COLO668 (cell line): Measurements from ENCODE around the gene ITPK1.

Experiments used
- DNase-seq: peaks from one replicate; lab custom pipeline; 2025; ENCODE audit not compliant: unreplicated experiment; lab: John Stamatoyannopoulos, UW

The ITPK1 gene

DNA sequence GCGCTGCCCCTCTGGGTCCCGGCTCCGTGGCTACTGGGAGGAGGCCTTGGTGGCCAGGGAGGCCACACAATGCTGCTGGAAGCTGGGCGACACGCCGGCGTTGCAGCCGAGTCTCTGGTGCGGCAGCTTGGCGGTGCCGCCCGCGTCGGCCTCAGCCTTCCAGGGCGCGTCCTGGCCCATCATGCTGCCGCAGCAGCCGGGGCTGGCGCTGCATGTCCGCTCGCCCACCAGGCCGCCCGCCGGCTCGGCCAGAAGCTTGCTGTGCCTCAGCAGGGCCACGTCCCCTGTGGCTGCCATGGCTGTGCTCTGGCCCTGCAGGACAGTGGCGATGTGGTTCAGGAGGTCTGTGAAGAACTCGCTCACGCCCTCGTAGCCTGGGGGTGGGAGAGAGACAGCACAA is 174.2 kb downstream of the ITPK1 start:
- DNase-seq = no peak

- no peak for DNase-seq
Measured at GRCh38 chr14:92940543-92940942, 175.2 kb downstream of the ITPK1 start.

DNA sequence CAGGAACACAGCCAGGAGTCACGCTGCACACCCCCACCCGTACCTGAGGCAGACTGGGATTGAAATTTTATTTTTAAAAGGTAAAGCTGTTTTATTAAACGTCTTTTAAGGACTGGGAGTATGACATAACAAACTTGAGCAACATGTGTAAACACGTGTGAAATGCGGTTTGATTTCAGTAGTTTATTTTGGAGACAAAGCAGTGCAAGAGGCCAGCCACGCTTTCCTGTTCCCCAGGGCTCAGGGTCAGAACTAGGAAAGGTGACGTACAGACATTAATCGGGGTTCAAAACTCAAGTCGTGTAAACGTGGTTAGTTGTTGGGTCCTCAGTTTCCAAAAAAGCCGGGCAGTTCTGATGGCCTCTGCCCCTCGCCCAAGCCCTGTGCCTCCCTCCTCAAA is 176.0 kb downstream of the ITPK1 start:
- DNase-seq = no peak

DNA sequence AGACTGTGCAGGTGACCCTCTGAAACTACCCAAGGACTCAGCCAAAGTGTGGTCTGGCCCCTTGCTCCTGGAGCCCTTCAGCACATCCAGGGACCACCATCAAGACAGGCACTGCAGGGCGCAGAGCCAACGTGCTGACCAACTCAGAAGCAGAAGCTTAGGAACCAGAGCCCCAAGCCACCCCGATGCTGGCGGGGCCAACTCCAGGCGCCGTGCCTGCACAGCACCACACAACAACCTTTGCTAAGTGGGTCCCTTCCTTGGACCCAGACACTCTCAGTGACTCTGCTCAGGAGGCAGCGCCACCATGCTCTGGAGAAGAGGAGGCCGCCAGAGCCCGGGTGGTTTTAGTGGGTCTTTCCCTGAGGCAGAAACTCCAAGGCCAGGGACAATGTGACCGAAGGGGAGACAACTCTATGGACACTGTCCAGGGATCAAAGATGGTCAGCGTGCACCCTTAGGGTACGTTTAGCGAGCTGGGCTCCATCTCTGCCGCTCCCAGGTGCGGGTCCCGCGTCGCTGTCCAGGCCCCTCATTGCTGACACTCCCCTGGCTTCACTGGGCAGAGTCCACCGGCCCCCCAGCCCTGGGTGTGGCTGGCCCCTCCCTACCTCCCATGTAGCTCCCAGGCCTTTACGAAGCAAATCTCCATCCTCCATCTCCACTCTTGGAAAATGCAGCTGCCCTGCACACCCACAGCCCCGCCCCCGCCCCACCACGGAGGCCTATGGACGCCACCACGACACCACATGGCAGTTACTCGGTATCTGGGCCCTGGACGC is 176.6 kb downstream of the ITPK1 start:
- no peak for DNase-seq

DNA sequence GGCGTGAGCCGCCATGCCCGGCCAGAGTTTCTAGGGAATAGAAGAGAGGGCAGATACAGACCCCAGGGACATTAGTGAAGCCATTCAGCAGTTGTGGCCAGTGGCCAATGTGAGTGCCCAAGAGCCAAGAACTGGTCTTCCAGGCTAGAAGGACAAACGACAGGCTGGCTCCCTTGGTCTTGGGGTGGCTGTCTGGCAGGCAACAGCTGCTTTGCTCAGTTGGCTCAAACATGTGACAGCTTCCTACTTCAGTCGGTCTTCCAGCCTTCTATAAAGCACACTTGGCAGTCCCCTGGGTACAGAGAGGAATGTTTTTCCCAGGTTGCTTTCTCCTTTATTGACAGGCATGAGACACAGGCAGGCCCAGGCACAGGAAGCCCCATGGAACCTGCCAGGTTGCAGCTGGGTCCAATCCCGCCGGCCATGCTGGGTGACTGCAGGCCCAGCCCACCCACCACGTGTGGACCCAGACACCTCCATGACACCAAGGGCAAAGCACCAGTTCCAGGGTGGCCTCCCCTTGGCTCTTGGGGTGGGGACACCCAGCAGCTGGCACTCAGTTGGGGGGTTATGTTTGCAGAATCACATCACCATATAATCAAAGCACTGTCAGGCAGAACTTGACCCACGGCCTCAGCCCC is 177.4 kb downstream of the ITPK1 start:
- peak; percentile 22 for DNase-seq

GRCh38 chr14:92937051-92937937 is 178.4 kb downstream of the ITPK1 start:
- DNase-seq = peak; percentile 74

- DNase-seq = no peak
Measured at GRCh38 chr14:92936085-92936484, 179.6 kb downstream of the ITPK1 start.

DNA sequence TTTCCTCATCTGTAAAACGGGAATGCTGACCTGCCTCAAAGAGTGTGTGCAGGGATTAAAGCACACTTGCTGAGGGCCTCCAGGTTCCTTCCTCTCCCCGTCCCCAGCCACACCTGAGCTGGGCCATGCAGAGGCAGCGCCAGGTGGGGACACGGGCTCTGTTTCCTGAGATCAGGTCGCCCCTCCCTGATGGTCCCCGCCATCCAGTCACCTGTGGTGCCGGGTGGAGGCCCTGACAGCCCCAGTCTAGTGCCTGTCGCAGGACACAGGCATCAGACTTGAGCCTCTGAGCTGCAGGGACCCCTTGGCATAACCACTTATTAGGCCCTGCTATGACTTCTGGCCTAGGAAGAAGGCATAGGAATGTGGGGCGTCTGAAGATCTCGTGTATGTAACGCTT is 180.3 kb downstream of the ITPK1 start:
- no peak for DNase-seq

DNA sequence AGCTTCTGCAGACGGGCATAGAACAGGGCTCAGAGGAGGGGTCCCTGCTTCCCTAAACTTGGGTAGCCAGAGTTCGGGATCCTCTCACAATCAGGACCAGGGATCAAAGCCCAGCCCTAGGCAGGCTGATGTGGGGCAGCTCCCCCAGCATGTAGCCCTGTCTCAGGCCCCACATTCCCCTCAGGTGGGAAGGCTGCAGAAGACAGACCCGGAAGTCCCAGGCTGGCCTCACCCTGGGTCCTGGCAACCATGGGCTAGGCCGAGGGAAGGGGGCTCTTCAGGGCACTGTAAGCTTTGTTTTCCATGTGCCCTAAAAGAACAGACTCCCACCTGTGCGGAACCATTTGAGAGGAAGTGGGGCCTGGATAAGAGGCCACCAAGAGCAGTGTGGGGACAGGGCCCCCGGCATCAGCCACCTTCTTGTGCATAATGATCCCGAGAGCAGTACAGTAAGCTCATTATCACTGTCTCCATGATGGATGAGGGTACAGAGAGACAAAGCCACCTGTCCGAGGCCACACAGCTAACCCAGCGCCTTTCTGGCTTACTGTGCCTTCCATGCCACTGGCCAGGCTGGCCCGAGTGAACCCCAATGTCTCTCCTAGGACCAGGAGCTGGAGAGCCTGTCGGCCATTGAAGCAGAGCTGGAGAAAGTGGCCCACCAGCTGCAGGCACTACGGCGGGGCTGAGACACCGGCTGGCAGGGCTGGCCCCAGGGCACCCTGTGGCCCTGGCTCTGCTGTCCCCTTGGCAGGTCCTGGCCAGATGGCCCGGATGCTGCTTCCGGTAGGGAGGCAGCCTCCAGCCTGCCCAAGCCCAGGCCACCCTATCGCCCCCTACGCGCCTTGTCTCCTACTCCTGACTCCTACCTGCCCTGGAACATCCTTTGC is 181.3 kb downstream of the ITPK1 start:
- DNase-seq = no peak

DNA sequence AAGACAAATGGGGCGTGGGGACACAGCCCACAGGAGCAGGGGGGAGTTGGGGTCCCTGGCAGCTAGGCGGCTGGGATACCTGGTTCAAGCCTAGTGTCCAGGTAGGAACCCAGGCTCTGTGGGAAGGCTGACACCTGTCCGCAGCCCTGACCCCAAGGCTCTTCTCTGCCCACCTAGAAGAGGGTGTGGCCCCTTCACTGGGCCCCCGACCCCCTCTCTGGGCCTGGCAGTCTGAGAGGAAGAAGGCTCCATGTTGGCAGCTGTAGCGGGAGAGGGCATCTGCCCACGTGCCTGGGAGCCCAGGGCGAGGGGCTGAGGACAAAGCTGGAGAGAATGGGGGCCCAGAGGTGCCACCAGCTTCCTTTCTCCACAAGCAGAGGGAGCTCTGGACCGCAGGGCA is 182.2 kb downstream of the ITPK1 start:
- no peak for DNase-seq

GRCh38 chr14:92932448-92933395 is 183.0 kb downstream of the ITPK1 start:
- DNase-seq = no peak

DNA sequence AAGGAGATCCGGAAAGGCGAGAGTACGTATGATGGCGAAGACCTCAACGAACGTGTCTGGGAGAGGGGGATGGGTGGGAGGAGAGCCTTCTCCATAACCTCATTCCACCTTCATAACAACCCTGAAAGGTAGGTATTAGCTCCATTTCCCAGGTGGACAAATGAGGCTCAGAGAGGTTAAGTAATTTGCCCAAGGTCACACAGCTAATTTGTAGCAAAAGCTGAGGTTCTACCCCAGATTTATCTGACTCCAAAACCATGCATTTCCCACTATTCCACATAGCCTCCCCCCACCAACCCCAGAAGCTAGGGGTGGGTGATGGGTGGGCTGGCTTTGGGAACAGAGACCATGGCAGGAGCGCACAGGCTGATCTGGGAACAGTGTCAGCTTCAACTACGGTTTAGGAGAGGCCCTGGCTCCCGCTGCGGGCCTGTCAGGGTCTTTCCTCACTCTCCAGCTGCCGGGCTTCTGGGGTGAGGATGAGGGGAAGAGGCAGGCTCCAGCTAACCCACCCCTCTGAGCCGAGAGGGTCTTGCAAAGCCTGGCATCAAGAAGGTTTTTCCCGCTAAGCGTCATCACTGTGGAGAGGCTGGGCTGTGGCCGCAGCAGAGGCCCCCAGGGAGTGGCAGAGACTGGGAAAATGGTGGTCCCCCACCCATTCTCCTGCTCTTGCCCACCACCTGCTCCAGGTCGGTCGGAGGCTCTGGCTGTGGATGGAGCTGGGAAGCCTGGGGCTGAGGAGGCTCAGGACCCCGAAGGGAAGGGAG is 183.9 kb downstream of the ITPK1 start:
- DNase-seq = no peak

DNA sequence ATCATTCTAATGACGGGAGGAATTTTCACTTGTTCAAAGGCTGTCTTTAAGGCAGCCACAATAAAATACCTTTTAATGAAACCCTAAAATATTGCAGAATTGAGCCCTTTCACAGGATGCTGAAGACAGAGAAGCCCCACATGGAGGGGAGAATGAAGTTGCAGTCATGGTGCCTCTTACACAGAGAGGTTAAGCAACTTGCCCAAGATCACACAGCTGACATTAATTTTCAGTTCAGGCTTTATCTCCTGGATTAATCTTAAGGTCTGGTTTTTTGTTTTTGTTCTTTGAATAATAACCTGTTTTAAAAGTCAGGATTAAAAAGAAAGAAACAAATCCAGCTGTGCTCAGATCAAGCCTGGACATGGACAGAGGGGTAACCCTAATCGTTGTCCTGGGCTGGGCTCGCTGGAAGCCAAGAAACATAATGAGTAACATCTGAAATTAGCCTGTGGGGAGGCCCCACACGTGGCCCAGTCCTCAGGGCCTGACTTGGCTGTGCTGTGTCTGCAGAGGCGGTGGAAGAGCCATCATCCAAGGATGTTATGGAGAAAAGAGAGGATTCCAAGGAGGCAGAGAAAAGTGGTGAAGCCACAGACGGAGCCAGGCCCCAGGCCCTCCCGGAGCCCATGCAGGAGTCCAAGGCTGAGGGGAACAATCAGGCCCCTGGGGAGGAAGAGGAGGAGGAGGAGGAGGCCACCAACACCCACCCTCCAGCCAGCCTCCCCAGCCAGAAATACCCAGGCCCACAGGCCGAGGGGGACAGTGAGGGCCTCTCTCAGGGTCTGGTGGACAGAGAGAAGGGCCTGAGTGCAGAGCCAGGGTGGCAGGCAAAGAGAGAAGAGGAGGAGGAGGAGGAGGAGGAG is 184.8 kb downstream of the ITPK1 start:
- no peak for DNase-seq

- DNase-seq = no peak
Measured at GRCh38 chr14:92929689-92930608, 185.8 kb downstream of the ITPK1 start.

GRCh38 chr14:92928961-92929688 is 186.6 kb downstream of the ITPK1 start:
- no peak for DNase-seq

DNA sequence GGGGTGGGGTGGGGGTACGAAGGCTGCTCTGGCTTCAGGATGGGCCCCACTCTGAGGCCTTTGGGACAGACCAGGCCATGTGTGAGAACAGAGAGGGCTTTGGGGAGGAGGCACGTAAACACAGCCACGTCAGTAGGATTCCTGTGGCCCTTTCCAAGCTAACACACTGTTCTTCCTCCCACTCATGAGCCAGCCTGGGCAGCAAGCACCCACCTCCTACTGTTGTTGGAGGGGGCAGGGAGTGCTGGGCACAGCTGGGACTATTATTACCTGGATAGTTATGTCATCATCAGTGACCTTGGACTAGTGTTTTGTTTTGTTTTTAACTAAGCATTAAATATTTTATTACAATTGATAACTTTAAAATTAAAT is 187.5 kb downstream of the ITPK1 start:
- DNase-seq = no peak
